NCI-H1105 (cell line): ENCODE measurements around the gene SNX10.
A peak's percentile ranks its signal among the peaks of the same experiment; 100 is the strongest.

Experiments used
- DNase-seq: peaks from one replicate; lab custom pipeline; 2025; lab: John Stamatoyannopoulos, UW

SNX10 gene

DNA sequence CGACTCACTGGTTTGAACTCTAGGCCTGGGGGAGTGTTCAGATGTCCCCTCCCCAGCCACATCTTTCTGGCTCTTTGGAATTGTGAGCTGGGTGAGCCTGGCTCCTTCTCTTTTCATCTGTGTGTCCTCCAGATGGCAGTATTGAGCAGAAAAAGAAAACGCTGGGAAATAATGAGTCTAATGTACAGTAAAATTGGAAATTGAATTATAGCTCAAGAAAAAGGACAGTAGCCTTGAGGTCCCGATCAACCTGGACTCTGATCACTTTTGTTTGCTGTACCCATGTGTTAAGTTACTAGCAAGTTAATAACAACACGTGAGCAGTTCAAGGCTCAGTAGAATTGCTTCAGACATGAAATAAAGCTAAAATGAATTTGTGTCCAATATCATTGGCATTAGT, 77.9 kb downstream of the SNX10 start:
- peak; percentile 63 for DNase-seq

DNA sequence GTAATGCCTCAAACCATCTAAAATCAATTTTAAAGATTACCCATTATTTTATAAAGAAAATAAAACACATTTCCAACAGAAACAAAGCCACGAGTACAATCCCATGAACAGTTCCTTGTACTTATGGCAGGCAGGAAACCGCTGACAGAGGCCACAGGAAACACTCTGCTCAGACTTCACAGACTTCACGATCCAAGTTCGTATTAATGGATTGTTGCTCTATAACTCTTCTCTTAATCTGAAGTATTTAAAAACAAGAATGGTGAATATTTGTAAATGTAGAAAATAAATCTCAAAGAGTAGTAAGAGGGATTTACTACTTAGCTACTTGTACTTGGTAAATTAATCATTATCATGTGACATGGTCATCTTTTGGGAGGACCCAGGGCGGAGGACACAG, 78.3 kb downstream of the SNX10 start:
- no peak for DNase-seq

DNA sequence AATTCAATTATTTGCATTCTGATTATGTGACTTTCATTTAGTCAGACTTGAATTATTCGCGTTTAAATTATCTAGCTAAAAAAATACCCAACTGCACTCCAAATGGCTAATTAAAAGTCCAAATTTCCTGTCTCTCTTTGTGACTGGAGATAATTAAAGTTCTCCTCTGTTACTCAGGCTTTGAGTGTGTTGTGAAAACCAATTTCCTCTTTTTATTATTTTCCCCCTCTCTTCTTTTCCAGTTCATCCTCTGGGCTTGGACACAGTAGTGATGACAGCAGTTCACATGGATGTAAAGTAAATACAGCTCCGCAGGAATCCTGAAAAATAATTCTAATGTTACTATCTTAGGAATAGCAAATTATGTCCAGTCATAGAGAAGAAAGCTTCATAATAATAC, 80.6 kb downstream of the SNX10 start:
- DNase-seq: no peak

DNA sequence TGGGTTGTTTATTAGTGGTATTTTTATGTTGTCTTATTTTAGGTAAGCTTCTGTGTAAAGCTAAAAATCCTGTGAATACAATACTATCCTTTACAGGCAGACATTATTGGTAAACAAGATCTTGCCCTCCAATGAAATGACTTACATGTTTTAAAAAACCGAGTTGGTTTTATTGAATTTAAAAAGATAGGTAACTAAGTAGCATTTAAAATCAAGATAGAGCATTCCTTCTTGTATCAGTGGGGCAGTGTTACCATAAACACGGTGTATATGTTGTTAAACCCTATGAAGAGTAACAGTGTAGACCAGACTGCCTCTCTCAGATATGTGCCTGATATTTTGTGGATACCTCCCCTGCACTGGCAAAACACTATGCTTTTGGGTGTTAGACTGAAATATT, 81.0 kb downstream of the SNX10 start:
- DNase-seq: no peak

DNA sequence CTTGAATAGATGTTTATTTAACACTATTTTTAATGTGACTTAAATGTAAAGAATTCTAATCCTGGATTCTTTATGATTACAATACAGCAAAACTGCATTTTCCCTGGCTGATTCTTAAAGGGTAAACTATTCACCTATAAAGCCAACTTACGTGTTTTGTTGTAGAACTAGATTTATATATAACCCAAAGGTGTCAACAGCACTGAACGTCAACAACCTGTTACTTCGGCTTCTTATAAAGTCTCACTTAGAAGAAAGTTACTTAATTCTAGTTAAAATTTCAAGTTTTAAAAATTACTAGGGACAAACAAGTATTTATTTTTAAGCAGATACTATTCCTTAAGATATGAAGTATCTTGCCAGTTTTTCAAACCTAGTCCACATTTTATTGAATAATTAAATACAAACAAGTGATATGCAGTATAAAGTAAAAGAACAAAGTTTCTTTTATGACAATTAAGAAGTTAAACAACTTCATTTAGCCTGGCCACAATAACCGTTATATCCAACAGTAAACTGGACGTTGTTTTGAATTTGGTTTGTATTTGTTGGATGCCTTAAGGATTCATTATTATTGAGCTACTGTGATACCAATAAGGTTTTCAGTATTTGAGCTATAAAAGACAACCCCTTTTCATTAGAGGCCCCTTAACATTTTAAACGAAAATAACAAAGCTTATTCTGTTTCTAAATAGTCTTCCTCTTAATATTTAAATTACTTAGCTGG, 83.1 kb downstream of the SNX10 start:
- DNase-seq: no peak

DNA sequence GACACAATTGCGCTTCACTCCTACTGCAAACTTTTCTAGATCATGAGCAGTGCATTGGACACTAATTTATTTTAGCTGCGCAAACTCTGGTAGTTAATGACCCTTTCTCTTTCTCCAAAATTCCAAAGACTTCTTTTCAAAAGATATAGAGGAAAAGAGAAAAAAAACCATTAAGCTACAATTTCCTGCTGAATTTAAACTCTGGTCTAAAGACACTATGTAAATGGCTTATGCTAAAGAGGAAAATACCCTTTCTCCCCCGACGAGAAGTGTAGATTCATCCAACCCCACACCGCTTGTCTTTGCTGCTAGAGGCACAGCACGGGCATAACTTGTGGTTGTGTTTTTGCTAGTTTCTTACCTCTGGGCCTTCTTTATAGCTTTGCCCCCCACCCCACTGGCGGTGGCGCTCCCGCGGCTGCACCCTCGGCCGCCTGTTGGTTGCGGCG, 84.1 kb downstream of the SNX10 start:
- DNase-seq: peak; percentile 54

DNA sequence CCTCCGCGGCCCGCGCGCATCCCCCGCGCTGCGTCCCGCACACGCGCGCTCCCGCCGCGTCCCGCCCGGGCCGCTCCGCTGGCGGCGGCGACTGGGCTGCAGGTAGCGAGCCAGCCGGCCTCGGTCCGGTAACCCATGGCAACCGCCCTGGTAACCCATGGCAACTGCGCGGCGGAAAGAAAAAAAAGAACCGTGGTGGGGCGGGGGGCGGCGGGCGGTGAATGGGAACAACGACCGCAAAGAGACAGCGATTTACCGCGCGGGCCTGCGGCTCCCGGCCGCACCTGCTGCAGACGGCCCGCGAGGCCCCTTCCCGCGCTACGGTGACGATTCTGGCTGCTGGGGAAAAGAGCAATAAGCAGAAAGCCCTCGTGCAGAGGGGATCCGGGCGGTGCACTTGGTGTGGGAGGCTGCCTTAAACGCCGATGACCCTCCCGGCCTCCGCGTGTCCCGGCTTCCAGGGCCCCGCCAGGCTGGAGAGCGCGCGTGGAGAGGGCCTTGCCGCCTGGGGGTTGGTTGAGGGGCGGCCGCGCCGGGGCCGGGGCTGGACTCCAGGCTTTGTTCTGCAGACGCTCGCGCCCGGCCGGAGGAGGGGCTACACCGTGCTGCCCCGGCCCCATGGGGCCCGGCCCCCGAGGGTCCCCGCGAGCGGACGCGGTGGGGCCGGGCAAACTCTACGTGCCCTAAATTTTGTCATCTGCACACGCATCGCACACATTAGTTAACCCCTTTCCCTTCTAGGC, 84.7 kb downstream of the SNX10 start:
- DNase-seq: peak; percentile 85

DNA sequence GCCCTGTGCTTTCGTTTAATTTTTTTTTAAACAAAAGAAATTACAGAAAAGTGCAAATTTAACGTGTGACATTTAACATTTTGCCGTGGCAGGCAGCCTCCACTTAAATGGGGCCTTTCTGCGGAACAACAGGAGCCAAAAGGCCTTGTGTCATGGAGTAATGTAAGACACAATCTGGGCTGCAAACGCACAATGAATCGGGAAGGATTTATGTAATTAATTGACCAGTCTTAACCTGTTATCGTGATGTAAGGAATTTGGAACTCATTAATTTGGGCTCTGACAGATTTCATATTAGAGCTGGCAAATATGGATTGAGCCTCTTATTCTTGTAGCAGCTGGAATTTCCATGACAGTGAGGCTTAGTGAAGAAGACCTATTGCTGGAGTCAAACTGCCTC, 86.4 kb downstream of the SNX10 start:
- no peak for DNase-seq

DNA sequence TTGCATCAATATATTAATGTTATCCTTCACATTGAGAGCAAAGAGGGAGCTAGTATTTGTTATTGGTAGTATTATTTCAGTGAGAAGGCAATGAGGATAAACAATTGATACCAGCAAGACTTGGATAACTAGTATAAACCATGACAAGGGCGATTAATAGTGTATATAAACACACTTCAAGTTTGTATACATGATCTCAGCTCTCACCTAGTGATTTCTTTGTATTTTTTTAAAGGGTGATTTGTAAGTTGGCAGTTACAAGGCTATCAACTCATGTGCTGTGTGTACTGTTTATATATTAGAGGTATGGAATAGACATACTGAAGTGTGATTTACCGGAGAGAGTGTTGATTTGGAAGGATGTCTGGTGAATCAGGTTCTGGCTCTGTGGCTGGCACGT, 88.0 kb downstream of the SNX10 start:
- peak; percentile 25 for DNase-seq

DNA sequence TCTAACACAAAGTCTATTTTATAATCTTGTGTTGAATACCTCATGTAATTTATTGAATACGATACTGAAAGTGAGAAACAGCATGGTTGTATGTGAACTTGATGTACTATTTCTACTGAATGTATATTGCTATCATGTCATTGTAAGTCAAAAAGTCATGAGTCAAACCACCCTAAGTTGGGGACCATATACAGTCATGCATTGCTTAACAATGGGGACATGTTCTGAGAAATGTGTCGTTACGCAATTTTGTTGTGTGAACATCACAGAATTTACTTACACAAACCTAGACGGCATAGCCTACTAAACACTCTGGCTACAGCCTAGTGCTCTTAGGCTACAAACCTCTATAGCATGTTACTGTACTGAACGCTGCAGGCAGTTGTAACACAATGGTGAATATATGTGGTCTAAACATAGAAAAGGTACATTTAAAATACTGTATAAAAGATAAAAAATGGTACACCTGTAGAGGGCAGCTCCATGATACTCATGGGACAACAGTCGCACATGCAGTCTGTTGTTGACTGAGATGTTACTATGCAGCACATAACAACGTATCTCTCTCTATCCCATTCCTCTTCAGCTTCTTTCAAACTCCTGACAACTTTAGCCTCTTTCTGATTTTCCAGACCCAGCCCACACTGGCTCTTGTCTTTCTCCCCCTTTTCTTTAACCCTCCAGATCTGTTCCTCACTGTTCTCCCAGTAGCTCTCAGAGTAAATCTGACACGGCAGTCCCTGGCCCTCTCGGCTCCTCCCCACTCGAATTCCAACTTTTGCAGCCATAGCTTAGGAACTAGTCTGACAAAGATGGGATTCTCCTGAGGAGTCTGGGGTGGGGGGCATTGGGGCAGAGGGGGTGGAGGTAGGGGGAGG, 90.1 kb downstream of the SNX10 start:
- DNase-seq: no peak

DNA sequence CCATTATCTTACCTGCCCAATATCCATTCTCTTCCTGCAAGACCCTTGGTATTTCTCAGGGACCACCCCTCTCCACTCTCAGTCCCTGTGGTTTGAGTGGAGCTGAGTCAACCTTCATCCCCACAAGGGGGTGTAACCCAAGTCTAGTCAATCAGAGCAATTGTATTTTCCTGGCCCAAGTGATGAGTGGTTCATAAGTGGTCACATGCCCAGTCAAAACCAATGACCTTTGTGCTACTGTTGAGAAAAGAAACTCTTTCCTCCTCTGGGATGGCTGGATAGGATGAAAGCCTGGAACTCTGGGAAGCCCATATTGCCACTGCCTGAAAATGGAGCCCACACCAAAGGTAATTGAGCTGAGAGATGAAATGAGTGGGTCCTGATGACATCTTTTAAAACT, 93.6 kb downstream of the SNX10 start:
- DNase-seq: no peak

DNA sequence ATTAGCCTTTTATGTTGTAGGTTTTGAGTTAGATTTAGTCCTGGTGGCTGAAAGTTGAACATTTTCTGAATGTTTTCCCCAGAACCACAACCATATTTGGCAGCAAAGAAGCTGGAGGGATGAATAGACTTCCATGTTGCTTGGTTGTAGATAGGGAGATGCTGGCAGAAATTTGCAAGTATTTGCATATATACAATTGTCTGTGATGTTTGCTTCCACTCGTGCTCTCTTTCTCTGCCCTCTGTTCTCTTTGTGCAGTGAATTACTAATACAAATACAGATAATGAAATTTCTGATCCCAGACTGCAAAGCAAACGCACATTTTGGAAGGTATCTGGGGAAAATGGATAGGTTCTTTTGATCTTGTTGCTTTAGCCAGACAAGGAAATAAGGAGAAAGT, 96.1 kb downstream of the SNX10 start:
- no peak for DNase-seq

DNA sequence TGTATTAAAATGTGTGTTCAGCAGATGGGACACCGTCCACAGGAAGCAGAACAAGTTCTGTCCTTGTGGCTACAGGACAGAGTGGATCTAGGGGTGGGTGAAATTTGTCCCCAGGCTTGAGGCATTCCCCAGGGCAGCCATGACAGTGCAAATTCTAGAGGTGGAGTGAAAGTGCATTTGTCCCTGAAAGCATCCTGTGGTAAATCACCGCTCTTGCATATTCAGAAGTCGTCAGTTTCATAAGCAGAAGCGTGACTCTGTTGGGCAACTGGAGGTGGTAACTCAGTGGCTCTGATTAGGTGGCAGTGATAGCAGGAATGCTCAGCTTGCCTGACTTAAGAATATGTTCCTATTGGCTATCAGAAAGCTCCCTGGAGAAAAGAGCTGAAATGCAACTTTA, 96.6 kb downstream of the SNX10 start:
- DNase-seq: no peak

DNA sequence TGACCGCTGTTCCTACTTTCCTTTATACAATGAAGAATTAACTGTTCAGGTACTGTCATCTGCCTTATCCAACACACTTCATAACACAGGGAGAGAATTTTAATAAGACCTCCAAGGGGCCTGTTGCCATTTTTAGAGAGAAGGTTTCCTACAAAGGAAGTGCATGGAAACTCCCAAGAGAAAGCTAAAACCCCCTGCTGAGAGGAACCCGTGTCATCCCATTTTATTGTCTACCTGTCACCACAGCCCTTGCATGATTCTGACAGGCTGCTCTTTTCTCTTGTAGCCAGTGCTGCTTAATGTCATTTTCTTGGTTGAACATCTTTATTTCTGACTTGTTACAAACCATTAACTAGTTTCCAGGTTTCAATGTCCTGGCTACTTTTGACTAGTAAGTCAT, 98.4 kb downstream of the SNX10 start:
- no peak for DNase-seq

DNA sequence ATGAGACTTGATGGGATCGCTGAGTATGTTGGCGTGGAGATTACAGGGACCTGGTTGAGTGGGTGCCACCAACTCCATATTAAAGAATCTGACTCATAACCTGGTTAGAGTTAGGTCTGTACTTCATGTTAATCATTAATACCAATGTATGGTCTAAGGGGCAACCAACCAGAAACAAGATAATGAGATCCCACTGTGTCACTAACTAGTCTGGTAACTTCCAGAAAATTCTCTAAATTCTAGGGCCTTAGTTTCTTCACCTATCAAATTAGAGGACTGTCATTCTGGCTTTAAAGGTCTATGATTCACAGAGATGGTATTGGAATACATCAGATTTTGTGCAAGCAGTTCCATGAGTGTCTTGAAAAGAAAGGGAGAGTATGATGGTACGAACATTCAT, 102.2 kb downstream of the SNX10 start:
- DNase-seq: no peak

DNA sequence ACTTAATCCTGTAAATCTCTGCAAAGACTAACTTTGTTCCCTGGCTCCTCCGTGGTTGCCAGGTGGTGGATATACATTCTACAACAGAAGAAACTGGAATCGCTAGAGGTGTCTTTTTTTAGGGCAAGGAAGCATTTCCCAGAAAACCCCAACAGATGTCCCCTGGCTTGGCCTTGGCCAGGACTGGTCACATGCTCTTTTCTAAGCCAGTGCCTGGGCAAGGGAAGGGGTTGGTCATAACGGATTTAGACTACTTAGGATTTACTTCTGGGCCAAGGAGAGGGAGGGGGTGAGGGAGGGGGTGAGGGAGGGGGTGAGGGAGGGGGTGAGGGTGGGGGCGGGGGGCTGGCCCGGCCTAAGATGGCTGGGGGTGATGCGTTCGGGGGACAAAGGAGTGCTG, 105.7 kb downstream of the SNX10 start:
- DNase-seq: no peak

DNA sequence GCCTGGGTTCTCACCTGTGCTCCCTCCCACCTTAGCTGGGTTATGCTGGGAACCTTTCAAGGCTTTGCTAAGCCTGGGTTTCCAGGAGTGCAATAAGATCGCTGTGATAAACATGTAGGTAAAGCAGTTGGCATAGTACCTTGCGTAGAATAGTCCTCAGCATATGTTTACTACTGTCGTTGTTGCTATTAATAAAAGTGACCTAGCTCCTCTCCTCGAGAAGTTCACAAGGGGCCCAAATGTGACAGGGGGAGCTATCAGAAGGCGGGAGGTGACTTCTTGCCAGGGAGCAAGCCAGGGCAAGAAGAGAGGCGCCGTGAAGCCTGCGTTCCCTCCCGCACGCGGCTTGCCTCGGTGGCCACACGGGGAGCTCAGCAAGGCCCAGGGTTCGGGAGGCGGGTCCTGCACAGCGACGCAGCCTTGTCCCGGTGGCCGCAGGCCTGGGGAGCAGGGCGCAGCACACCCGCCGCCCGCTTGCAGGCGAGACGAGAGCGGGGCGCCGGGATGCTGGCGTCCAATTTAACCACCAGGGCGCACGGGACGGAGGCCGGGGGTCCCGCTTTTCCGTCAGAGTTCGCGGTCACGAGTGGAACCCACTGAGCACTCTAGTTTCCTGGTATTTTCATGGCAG, 106.2 kb downstream of the SNX10 start:
- DNase-seq: no peak

DNA sequence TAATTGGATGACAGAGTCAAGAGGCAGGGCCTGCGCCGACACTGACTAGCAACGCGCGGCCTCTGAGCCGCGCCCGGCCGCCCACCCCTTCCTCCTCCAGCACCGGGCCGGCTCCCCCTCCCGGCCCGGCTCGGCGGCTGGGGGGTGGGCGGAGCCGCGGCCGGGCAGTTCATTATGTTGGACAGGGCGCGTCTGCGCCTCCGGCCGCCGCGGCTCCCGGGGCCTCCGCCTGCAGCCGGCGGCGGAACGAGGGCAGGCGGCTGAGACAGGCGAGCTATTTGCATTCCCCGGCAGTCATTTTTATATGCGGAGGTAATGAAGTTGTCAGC, 106.7 kb downstream of the SNX10 start:
- peak; percentile 56 for DNase-seq

DNA sequence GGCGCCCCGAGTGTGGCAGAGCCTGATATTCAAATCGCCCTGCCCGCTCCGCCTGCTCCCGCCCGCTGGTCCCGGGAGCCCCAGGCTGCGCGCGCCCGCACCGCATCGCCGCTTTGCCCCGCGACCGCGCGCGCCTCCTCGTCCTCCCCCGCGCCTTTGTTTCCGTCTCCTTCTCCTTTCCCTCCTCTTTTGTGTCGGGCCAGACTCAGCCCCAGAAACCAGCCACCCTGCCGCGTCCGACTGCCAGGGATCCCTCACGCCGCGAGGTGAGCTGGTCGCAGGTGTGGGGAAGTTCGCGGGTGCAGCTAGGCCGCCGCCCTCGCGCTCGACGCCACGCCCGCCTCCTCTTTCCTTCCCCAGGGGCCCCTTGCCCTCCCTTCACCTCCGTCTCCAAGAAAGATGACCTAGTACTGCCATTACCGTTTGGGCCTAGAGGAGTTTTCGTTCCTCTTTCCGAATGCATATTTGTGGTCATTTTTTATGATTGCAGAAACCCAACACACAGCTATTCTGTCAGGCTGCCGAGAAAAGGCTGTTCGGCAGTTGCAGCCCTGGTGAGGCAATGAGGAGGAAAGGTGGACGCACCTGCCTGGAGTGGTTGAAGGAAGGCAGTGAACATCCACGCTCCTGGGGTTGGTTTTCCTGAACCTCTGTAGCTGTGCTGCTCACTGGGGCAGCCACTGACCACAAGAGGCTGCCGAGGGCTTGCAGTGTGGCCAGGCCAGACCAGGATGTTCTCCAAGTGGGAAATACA, 107.3 kb downstream of the SNX10 start:
- peak; percentile 56 for DNase-seq

DNA sequence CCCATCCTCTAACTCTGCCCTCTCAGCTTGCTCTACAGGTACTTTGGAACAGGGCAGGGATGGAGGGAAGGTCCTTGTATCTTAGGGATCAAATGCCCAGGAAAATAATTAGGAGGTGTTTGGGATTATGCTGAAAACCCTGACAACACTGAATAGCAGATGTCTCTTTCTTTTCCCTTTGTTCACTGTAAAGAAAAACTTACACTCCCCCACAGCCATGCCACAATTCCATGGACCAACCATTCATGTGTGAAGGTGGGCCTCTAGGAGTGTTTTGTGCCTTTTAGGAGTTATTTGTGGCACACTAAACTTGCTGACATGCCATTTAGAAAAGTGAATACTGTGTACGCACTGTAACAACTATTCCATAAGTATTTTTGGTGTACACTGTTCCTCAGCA, 108.1 kb downstream of the SNX10 start:
- DNase-seq: no peak

DNA sequence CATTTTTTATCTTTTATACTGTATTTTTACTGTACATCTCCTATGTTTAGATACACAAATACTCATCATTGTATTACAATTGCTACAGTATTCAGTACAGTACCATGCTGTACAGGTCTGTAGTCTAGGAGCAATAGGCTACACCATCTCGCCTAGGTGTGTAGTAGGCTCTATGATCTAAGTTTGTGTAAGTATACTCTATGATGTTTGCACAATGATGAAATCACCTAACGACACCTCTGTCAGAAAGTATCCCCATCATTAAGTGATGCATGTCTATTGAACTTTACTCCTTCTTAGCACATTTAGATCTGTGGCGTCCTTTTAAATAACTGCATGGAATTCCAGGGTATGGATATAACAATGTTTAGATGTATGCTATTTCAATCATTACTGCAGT, 112.0 kb downstream of the SNX10 start:
- no peak for DNase-seq
